ENCODE measurements around the gene KATNAL1.
"Not testable (repeated sequence)": the region's sequence is repeated elsewhere in the genome, so short reads cannot be mapped to it uniquely, and the experiment has no call there.

The KATNAL1 gene

DNA sequence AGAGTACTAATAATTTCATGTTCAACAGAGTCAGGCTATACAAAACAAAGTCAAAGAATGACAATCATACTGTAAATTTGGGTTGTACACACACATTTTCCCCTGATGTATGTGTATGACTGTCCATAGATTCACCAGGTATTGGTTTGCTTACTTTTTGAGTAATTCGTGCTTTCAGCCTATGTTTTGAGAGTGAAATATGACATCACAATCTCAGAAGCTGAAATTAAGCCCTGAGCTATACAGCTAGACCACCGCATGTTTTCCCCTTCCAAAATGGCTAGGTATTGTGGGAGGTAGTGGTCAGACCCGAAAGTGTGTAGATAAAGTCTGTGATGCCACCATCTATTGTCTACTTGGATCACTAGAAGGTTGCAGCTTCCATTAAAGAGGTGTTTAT, 102.8 kb downstream of the KATNAL1 start:
- DNase-seq, result no peak

DNA sequence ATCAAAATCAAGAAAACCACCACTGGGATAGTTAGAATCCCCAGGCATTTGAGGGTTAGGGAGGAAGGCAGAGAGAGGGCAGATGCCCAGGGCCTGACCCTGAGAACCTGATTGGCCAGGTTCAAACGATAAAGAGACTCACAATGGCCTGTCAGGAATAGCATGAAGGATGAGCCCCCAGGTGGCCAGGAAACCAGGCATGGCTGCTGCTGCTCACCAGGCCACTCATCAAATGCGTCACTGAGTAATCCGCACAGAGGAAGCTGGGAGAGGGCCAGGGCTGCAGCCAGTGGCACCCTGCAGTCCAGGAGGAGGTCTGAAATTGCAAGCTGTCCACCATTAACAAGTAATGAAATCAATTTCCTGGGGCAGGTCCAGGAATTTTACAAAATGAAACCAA, 111.3 kb downstream of the KATNAL1 start:
- peak; percentile 84 for DNase-seq

DNA sequence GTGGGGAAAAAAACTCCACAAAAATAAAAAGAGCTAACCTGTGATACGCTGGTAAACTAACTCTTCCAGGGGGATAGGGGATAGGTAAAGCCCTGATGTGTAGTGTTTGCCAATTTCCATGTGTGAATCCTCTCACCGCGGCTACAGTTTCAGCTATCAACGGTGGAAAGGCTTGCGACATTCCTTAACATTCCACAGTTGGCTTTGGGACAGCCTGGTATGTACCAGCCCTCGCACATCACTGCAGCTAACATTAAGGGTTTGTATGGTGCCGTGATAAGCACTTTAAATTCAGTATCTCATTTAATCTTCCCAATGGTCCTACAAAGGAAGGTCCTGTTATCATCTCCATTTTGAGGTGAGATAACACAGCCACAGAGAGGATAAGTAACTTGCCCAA, 112.4 kb downstream of the KATNAL1 start:
- DNase-seq, result no peak

DNA sequence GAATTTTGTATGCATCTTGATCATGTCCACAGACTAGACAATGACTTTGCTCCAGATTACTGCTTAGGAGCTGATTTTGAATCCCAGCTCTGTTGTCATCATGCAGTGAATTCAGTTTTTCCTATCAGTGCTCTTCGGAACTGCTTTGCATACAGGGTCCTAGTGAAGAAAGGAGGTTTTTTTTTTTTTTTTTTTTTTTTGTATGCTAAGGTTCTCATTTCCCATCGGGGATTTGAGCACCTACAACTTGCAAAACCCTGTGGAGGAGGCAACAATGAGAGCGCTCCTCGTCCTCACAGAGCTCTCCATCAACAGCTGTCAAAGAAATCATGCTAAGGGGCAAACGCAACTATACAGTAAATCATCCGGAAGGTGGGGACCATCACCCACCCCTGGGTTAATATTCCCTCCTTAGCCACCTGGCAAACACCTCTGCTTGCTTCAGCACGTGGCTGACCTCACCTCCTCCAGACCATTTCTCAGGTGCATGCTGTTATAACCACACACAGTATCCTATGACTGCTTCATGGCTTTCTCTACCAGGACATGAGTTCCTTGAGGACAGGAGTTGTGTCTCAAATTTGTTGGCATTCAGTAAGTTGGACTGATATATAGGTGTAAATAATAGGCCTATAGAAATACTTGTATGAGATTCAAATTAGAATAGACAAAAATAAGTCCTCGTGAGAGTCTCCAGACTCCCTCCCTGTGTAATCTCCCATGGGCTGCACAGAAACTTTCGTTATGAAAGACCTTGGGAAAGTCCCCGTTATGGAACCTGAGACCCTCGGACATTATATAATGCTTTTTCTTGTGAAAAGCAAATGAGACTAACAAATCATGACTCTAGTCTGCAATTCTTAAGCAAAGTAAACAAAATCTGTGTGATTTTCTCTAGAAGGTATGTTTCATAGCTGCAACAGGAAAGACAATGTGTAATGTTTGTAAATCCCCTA, 113.8 kb downstream of the KATNAL1 start:
- DNase-seq, result no peak

DNA sequence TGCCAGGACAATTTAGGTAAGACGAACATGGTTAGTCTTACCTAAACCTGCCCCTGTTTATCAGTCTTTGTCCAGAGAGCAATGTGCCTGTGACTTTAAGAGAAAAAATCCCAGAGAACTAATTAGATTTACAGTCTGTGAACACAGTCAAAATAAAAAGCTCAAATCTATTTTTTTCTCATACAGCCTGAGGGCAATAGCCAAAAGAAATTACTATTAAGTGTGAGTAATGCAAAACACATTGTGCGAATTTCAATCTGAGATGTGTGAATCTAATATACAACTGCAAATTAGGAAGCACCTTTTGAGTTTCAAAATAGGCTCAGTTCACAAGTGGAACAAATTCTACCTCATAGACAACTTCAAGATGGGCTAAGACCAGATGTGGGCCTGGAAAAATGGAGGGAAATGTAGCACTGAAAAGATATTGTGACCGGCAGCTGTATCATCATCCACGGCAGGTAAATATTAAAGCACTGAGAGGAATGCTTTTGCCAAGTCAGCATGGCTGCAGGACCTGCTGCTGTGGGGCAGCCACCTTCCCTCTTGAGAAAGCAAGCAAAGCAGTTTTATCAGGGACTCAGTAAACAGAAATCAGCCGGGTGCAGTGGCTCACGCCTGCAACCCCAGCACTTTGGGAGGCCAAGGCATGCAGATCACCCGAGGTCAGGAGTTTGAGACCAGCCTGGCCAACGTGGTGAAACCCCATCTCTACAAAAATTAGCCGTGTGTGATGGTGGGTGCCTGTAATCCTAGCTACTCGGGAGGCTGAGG, 114.8 kb downstream of the KATNAL1 start:
- peak; percentile 45 for DNase-seq

DNA sequence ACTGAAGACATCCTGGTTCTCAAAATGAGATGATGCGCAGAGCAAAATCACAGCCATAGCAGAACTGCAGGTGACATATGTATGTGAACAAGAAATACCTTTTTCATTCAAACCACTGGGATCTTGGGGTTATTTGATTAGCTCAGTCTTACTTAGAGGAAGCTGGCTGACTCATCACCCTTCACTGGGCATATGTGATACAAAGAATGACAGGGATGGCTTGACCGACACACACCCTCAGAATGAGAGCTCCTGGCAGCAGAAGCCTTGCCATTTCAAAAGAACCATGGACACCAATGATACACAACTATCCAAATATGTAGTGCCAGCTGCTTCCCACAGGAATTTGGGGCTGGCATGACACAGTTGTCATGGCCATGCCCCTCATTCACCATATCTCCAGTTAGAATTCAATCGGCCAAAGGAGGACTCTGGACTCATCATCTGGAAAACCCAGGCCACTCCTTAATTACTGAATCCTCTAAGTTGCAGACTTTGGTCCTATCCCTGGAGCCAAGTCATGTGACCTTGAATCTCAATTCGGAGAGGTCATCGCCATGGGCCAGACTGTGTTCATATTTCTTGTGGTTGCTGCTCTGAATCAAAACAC, 115.8 kb downstream of the KATNAL1 start:
- DNase-seq, result no peak

DNA sequence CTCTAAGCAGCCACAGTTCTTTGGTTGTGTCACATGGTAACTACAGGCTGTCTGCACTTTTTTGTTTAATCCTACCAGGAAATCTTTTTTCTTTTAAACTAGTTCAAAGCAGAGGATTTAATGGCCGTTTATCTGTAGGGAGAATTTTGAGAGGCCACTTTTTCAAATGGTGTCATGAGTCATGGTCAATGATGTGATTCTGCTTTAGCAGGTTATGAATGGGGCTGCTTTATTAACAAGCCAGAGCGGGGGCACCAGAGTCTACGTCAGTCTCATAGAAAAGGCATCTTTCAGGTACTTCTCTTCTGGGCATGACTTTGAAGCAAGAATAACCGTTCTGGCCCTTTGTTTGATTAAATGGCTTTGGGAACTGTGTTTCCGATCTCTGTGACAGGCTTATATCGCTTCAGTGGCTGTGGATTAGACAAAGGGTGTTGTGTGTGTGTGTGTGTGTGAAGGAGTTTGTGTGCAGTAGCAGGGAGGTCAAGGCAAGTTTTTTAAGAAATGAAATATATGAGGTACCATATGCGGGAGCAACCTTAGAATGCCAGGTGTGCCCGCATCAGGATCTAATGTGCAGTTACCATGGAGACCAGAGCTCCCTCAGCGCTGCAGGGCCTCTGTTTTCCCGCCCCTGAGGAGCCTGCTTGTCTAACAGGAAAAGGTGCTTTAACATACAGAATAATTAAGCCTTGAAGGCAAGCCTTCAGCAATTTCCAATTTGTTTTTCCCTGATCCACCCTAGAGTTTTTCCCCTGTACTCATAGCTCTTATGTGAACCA, 120.5 kb downstream of the KATNAL1 start:
- peak; percentile 86 for DNase-seq

DNA sequence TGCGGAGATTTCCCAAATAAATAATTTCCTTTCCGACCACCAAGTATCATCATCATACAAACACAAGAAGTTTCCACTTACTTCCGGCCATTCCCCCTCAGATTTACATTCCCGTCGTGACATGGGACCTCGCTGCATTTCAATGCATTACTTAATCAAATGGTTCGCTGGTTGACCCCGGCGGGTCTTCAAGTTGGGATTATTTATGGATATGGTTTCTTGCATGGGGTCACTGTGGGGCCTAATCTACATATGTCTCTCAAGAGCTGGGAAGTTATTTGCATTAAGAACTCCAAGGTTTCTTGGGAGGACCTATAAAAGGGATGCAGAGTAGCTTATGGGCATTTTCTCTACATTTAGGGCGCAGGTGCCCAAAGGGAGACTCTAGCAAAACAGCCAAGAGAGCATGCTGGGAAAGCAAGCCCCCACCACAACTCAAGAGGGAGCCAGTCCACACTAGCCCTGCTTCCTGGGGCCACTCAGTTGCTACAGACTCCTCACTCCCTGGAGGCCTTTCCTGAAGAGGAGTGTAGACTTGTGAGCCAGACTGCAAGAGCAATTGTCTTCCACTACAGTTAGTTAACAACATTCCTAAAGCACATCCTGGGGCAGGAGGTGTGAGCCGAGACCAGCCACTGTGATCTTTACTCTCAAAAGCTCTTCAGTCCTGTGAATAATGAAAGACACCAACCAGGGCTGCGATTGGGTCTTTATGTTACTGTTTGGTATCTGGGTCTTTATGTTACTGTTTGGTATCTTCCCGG, 125.3 kb downstream of the KATNAL1 start:
- DNase-seq, result no peak

DNA sequence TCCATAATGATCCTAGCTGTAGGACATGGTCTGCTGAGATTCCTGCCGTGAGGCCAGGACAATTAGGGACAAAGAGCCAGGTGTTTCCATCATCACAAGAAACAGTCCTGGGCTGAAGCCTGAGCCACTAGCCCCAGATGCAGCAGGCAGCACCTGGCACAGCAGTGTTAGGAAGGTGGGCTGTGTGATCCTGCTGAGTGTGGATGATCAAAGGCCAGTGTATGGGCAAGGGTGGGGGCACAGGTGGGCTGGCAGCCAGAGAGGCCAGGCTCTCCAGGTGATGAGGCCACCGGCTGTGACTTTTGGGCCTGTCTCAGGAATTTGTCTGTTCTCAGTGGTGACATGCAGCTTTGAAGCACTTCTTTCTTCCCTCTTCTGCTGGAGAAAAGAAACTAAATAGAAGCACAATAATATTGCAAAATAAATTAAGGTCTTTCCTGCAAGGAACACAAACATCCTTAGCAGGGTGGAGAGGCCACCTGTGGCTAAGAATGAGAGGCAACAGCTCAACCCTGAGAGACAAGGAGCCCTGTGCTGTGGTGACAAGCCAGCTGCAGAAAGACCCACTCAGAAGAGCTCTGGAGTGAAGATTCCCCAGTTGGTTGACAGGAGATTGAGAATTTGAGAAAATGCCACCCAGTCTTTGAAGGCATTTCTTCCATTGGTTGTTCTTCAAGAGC, 127.6 kb downstream of the KATNAL1 start:
- peak; percentile 96 for DNase-seq

DNA sequence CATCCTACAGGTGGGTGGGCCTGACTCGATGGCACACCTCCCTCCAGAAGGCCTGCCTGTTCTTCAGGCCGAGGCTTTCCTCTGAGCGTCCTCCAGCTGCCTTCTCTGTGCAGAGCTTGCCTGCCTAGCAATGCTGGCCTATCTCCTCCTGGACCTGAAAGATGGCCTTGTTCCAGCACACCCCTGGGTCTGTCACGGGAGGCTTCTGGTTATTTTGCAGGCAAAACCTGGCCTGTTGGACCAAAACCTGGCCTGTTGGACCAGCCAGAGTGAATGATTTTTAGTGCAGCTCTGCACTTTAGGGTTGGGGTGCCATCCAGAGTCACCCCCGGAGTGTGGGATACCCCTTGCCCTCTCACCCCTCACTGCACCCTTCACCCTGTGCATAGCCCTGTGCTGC, 128.4 kb downstream of the KATNAL1 start:
- no peak for DNase-seq

DNA sequence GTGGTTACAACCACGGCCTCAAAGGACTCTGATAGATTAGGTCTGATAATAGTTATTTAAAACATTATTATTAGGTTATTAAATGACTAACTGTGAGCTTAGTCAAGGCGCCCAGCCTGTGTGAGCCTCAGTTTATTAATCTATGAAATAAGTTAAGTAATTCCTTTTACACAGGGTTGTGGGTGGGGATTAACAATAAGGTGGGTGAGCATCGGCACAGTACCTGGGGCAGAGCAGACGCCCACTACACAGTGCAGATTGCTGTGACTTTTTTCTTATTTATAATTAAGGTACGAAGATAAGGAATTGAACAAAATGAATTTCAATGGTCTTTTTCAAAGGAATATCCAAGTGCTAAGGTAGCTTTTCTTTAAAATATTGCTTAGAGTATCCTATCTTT, 132.2 kb downstream of the KATNAL1 start:
- no peak for DNase-seq

DNA sequence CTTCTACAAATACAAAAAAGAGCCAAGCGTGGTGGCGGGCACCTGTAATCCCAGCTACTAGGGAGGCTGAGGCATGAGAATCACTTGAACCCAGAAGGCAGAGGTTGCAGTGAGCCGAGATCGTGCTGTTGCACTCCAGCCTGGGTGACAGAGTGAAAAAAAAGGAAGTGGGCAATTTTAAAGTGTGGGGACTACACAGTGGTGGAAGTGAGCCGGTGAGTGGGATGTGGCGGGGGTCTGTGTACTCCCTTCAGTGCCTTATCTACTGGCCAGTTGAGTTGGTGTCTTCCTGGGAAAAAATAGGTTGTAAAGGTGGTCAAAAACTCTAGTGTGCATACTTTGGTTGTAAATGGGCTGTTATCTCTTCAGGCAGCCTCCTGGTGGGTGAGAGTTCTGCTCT, 133.1 kb downstream of the KATNAL1 start:
- not testable (repeated sequence) for DNase-seq

DNA sequence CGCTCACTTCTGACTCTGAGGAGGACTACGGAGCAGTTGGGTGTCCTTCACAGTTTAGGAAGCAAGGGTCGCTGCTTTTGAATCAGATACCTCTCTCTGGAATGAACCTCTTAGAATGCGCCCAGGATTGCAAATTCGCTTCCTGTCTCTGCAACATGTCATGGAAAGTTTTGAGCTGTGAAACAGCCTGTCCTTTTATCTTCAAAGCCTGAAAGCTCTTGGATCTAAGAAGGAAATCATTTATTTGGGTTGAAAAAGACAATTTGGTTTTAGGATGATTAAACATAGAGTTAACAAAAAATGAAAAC, 134.1 kb downstream of the KATNAL1 start:
- DNase-seq, result no peak

DNA sequence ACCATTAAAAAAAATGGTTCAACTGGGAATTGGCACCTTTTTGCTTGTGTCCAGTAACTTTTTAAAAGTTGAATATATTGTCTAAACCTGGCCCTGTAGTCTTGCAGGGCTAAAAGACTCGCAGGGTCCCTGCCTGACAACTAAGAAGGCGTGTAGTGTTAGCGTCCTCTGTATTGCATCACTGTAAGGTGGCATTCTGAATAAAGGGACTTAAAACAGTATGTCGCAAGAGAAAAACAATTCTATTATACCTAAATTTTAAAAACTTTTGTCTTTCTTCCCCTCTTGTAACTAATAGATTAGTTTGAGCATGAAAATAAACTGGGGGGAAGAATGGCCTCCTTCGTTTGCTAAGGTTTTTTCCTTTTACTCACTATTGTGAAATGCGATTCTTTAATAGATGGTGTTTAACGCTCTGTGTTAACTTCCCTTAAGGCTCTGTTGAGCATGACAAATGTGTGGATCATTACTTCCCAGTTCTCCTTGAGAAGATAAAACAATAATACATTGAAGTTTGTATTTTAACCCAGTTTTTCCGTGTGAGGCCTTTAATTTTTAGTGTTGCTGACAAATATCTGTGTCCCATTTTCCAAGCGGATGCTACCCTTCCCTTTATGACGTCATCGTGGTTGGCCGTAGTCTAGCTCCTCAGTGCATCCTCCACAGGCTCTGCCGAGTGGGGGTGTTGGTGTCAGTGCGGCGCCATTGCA, 134.6 kb downstream of the KATNAL1 start:
- no peak for DNase-seq

DNA sequence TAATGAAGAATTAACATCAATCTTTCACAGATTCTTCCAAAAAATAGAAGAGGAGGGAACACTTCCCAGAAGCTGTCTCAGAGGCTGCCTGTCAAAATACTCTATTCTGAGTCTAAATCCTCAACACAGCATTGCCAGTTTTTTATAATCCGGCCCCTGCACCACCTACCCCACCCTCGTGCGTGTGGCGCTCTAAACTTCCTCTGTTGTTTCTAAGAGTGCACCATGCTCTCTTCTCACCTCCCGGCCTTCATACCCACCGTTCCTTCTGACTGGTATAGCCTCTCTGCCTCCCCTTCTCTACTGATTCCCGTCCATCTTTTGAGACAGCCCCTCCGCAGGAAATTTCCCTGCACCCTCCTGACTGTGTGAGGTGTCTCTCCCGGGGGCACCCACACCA, 136.8 kb downstream of the KATNAL1 start:
- no peak for DNase-seq

DNA sequence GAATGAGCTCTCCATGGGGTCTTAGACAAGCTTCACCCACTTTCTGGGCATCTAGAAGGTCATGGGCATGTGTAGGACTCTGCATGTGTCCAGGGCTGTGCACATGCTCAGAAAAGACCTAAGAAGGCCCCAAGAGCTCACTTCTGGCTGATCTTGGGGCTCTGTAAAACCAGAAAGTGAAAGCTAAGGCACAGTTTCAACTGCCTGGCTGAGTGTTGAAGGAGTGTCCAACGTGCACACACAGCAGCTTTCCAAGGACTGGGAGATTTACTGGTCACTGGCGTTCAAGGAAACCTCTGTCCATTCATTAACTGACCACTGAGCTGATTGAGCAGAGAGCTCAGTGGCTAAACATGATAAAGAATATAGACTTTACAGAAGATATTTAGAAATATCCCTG, 137.9 kb downstream of the KATNAL1 start:
- DNase-seq, result no peak

DNA sequence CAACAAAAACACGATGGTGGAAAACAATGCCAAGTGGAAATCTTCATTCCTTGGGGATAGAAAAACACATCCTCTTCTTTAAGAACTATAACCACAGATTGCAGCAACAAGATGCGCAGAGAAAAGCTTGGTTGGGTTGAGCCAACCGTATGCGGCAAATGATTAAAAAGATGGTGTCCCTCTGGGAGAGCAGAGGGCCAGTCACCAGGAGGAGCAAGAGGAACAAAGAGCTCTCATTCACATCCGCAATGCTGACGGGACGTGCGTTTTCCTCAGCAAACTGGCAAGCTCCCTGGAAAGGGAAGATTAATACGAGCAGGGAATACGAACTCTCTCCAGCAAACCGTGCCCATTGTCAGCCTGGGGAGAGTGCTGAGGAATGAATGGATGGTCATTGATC, 141.6 kb downstream of the KATNAL1 start:
- no peak for DNase-seq

DNA sequence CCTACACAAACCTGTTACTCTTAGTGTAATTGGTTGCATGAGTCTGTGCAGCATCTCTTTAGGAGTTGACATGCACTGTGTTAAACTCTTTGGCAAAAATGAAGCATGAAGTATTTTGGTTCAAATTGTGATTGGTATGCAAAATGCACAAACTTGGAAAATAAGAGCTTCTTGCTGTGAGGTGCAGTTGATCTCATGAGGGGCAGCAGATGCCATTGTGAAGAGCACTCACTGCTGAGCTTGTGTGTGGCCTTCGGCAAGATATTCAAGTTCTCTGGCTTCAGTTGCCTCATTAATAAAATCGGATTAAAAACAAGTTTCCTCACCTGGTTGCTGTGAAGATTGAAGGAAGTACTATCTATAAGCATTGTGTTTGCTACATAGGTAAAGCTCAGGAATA, 142.3 kb downstream of the KATNAL1 start:
- no peak for DNase-seq

DNA sequence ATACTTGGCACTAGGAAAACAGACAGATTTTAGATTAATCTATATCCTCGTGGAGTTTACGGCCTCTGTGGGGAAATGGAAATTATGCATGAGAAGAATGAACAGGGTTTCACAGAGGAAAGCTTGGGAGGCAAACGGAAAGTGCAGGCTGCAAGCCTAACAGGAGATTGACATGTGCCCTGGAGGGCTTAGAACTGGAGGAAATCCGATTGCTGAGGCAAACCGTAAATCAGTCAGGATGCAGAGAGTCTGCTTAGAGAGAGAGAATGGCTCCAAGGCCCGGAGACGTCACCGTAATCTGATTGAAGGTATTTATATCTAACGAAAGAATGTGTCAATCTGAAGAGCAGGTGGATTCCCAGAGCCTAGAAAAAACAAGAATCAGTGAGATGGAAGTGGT, 143.2 kb downstream of the KATNAL1 start:
- no peak for DNase-seq

DNA sequence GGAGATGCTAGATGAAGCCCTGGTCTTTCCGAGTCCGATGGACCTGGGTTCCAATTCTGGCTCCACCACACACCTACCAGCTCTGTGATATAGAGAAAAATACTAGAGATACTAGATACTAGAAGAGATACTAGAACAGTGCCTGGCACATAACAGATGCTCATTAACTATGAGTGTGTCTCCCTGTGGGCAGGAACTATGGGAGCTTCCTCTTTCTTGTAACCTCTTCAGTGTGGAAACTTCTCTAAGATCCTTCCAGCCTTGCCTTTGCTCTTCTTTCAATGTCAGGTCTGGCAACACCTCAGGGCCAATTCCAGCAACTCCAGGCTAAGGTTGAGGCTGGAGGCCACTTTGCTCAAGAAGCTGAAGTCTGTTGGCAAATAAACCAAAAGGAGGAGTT, 143.9 kb downstream of the KATNAL1 start:
- DNase-seq, result no peak

DNA sequence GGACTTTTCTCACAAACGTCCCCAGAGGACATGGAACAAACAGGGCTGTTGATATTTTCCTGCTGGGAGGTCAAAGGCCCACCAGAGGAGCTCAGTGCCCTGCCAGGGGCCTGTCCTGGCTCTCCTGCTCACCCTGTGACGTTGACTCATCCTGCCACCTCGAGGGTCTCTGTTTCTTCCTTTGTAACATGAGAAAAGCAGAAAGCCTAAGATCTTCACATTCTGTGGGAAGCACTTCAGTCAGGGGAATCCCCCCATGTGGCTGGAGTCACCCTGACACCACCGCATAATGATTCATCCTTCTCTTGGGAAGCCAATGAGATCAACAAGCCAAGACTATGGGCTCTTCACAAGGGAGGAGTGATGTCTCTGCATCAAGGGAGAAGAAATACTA, 147.9 kb downstream of the KATNAL1 start:
- DNase-seq, result no peak
